Activated CD8-positive, alpha-beta memory T cell treated with anti-CD3 and anti-CD28 coated beads, Interleukin-2, amount 50 U/mL, for 1 hour (primary cell): Measurements from ENCODE around the gene FN3KRP.
"Not testable (repeated sequence)": the region's sequence is repeated elsewhere in the genome, so short reads cannot be mapped to it uniquely, and the experiment has no call there.

ENCODE experiments used
- DNase-seq: peaks from one replicate; pipeline ENCODE4 v3.0.0-alpha.2; 2020; ENCODE audit errors: extremely low read depth

FN3KRP gene

DNA sequence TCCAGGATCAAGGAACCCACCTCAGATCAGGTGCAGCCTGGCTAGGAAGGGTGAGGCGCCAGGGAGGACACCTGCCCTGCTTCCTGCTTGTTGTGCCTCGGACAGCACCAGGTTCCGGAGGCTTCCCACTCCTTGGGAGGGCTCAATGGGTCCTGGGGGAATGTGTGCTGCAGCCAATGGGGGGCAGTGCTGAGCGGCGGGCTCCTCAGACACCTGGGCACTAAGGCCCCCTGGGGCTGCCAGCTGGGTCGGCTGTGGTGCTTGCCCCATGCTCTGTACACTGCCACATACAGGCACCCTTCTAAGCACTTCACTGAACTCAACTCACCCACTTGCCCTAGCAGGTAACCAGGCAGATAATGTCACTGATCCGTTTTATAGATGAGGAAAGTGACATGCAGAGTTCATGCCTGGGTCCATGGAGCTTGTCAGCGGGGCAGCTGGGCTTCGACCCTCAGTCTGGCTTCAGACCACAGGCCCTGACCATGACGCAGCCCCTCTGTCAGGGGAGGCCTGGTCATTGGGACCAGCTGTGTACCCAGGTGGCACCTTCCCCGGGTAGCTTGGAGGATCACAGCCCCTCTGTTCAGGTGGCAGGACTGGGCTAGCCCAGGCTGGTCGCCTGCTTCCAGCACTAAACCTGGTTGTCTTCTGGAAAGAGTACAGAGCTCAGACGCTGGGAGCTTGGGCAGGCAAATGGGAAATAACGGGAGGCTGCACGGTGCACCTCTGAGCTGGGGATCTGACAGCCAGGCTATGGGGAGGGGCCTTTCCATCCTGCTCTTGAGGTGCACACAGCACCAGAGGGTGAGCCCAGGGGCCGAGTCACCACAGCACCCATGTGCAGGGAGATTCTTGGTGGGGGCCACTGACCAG, 27.1 kb downstream of the FN3KRP start:
- DNase-seq: no peak

DNA sequence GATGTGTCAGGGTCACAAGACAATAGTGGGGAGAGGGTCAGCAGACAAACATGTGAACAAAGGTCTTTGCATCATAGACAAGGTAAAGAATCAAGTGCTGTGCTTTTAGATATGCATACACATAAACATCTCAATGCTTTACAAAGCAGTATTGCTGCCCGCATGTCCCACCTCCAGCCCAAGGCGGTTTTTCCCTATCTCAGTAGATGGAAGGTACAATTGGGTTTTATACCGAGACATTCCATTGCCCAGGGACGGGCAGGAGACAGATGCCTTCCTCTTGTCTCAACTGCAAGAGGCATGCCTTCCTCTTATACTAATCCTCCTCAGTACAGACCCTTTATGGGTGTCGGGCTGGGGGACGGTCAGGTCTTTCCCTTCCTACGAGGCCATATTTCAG, 28.2 kb downstream of the FN3KRP start:
- not testable (repeated sequence) for DNase-seq

DNA sequence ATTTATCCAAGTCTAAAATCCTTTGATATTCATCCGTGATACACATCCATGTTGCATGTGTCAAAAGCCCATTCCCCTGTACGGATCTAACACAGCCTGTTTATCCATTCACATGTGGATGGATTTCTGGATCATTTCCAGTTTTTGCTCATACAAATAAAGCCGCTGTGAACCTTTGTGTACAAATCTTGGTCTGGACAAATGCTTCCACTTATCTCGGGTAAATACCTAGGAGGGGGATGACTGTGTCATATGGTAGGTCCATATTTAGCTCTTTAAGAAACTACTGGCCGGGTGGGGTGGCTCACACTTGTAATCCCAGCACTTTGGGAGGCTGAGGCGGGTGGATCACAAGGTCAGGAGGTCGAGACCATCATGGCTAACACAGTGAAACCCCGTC, 29.0 kb downstream of the FN3KRP start:
- no peak for DNase-seq

- no peak for DNase-seq
These were observed 32.2 kb downstream of the FN3KRP start for GRCh38 chr17:82748756-82749155.

GRCh38 chr17:82750241-82750908, 33.9 kb downstream of the FN3KRP start:
- no peak for DNase-seq

DNA sequence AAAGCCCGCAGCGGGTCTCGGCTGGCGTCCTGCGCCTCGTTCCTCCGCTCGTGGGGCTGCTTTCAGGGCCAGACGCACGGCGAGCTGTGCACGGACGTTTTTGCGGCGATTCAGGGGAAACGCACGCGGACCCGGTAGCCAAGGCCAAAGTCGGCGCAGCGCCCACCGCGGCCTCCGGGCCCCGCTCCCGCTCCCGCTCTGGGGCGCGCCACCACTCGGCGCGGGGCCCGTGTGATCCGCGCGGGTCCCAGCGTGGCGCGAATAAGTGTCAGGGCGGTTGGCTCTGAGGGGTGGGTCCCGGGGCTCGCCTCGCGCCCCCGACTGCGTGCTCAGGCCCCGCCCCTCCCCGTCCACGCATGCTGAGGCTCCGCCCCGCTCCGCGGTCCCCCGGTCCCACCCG, 34.7 kb downstream of the FN3KRP start:
- DNase-seq: no peak

DNA sequence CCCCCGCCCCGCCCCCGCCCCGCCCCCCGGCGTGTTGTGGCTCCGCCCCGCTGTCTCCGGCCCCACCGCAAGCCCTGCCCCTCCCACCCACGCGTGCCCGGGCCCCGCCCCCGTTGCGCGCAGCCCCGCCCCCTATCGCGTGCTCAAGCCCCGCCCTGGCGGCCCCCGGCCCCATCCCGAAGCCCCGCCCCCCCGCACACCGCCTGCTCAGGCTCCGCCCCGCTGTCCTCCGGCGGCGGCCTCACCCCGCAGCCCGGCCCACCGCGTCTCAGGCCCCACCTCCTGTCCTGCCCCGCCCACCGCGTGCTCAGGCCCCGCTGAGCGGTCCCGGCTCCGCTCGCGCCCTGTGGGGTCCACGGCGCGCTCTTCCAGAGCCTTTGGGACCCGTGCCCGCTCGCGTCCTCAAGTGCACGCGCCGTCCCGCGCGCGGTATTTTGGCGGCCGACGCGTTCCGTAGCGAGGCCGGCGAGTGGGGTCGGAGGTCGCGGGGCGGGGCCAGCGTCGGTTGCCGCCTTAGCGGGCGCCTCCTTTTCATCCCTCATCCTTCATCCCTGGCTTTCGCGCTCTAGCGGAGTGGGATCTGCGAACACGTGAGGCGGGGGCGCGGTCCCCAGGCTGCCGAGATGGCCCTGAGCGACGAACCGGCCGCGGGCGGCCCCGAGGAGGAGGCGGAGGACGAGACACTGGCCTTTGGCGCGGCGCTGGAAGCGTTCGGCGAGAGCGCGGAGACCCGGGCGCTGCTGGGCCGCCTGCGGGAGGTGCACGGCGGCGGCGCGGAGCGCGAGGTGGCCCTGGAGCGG, 35.3 kb downstream of the FN3KRP start, which contains the start of gene TBCD:
Gene TBCD (plus strand): TSS at position 495 of the 800 bp plus-strand sequence. CDS start 129 bp downstream, at position 624.
- peak; percentile 69 for DNase-seq

- no peak for DNase-seq
These were observed 36.1 kb downstream of the FN3KRP start for GRCh38 chr17:82752371-82753200.

DNA sequence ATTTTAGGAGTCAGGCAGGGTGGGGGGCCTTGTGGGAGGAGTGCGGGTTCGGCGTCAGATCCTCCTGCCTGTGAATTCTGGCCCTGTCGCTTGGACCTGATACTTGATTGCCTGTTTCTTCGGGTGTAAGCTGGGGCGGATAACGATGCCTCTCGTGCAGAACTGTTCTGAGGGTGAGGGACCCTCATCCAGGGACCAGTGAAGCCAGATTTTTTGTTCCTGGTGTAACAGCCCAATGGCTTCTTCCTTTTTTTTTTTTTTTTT, 36.6 kb downstream of the FN3KRP start:
- no peak for DNase-seq

- no peak for DNase-seq
These were observed 38.0 kb downstream of the FN3KRP start for GRCh38 chr17:82754297-82755208.

DNA sequence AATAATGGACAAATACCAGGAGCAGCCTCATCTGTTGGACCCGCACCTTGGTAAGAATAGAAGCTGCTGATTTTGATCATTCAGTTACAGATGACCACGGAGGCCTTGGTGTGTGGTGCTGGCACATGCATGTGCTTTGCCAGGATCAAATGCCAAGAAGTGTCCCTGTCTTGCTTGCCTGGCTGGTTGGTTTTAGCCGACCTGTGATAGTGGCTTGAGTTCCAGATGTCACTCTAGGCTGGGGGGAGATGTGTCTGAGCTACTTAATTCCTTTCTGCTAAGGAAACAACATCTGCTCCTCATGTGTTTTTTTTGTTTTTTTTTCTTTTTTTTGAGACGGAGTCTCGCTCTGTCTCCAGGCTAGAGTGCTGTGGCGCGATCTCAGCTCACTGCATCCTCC, 39.7 kb downstream of the FN3KRP start:
- DNase-seq: no peak

GRCh38 chr17:82765371-82765770, 48.9 kb downstream of the FN3KRP start:
- no peak for DNase-seq

DNA sequence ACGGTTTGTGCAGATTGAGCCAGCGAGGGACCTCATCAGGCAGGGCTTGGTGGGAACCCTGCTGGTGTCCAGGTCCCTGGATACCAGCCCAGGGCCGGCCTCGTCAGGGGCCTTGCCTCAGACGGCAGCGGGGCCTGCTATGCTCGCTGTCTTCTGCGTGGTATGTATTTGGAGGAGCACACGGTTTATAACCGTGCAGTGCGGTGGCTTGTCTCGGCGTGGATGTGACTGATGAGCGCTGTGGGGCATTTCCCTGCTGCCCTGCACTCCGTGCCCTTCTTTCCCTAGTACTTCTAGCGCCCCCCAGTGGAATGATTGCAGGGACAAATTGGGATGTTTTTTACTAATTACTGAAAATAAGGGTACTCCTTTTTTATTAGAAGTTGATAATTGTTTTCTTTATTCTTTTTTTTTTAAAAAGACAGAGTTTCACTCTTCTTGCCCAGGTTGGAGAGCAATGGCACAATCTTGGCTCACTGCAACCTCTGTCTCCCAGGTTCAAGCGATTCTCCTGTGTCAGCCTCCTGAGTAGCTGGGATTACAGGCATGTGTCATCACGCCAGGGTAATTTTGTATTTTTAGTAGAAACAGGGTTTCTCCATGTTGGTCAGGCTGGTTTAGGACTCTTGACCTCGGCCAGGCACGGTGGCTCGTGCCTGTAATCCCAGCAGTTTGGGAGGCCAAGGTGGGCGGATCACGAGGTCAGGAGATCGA, 50.7 kb downstream of the FN3KRP start:
- no peak for DNase-seq

DNA sequence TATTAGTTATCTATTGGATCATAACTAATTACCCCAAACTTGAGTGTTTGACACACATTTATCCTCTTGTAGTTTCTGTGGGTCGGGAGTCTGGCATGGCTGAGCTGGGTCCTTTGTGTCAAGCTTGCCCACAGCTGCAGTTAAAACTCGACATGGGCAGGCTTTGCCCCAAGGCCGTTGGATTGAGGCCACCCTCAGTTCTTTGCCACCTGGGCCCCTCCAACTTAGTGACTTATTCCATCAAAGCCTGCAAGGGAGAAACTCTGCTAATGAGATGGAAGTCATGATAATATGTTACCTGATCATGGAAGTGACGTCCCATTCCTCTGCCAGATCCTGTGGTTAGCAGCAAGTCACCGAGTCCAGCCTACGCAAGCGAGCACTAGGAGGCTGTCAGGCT, 52.5 kb downstream of the FN3KRP start:
- no peak for DNase-seq

GRCh38 chr17:82772026-82772425, 55.5 kb downstream of the FN3KRP start:
- DNase-seq: no peak

DNA sequence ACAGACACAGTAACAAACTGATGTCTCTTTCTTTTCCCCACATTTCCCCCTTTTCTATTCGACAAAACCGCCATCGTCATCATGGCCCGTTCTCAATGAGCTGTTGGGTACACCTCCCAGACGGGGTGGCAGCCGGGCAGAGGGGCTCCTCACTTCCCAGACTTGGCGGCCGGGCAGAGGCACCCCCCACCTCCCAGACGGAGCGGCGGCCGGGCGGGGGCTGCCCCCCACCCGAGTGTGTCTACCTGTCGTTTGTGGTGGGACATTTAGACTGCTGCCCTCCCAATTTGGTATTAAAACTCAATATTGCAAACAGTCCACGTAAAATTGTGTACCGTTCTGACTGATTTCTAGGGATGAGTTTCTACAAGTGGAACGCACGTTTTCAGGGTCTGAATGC, 58.0 kb downstream of the FN3KRP start:
- not testable (repeated sequence) for DNase-seq

DNA sequence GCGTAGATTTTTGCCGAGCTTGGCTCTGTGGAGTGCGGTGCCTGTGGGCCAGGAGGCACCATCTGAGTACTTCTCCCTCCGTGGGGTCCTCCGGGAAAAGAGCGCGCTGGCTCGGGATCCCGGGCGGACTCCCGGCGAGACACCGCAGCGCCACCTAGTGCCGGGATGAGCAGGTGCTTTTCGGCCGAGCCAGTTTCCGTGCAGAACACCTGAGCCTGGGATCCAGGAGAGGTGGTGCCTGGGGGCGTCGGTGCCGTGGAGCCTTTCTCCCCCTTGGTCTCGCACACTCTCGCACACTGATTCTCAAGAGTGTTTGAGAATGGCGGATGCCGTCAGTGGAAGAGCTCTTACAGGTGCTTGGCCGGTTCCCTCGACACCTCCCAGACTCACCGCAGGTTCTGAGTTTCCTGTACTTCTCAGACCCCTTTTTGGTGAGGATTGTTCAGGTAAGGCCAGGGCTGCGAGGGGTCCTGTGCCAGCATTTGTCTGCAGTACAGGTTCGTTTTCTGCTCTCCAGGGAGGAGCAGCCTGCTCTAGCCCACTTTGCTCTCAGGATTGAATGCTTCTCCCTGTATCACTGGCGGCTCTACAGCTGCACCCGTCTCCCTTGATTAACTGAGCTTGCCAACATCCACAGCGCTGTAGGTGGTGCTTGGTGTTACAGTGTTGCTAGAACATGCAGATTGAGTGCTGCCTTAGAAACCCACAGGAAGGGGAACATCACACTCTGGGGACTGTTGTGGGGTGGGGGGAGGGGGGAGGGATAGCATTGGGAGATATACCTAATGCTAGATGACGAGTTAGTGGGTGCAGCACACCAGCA, 58.7 kb downstream of the FN3KRP start:
- no peak for DNase-seq

DNA sequence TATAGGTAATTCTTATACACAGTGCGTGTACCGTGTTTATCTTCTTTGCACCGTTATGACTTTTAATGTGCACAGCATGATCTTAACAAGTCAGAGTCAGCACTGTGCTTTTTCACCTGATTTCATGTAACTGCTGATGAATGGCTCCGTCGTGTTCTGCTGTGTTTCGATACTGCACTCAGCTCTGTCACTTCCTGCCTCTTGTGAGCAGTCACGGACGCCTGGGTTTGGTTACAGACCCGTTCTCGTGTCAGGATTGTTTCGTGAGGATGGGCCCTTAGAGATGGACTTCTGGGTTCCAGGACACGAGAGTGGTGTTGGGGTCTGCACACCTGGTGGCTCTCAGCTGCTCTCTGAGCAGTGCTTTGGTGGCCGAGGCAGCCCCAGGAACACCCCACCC, 59.9 kb downstream of the FN3KRP start:
- DNase-seq: no peak
